ENCODE measurements around the gene TCERG1L. TPM values are rescaled to one million over a fixed set of nuclear protein-coding genes. Genes with fewer than 3 reads are reported as not detected.
"Not testable (repeated sequence)": the region's sequence is repeated elsewhere in the genome, so short reads cannot be mapped to it uniquely, and the experiment has no call there.

Gene TCERG1L
- total RNA-seq, 2 experiments from 2014 or later, result not detected

GRCh38 chr10:131107970-131108369 is 203.6 kb downstream of the TCERG1L start:
- H3K27ac Mint-ChIP-seq, result no peak overlapping the region
- CTCF ChIA-PET, result no interaction called here
- DNase-seq, result no peak
- intact Hi-C loops (cut with micrococcal nuclease), result no loop called here
- TF ChIP-seq, protein P1, sequence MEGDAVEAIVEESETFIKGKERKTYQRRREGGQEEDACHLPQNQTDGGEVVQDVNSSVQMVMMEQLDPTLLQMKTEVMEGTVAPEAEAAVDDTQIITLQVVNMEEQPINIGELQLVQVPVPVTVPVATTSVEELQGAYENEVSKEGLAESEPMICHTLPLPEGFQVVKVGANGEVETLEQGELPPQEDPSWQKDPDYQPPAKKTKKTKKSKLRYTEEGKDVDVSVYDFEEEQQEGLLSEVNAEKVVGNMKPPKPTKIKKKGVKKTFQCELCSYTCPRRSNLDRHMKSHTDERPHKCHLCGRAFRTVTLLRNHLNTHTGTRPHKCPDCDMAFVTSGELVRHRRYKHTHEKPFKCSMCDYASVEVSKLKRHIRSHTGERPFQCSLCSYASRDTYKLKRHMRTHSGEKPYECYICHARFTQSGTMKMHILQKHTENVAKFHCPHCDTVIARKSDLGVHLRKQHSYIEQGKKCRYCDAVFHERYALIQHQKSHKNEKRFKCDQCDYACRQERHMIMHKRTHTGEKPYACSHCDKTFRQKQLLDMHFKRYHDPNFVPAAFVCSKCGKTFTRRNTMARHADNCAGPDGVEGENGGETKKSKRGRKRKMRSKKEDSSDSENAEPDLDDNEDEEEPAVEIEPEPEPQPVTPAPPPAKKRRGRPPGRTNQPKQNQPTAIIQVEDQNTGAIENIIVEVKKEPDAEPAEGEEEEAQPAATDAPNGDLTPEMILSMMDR (IDR thresholded peaks at IDR 0.05), result no peak
- H3K27me3 Mint-ChIP-seq, result no peaks in the 10 kb centered on the region
- H3K9me3 Mint-ChIP-seq, result no peaks in the 10 kb centered on the region
- no peaks in the 10 kb centered on the region for H3K4me1 Mint-ChIP-seq (ENCODE audit: low read depth)
- POLR2A ChIA-PET, result interaction anchor here (0.7 kb wide), 1 partner anchor 690 kb away, joined by 3 read pairs; no protein-coding TSS in a partner anchor
- no peak overlapping the region for H3K4me3 Mint-ChIP-seq
- no peaks in the 10 kb centered on the region for H3K36me3 Mint-ChIP-seq (ENCODE audit: low read depth)
- ATAC-seq, result no peak

- Mint-ChIP-seq H3K27ac (no peak overlapping the region), H3K9me3 (no peaks in the 10 kb centered on the region), H3K36me3 (ENCODE audit: low read depth) (no peaks in the 10 kb centered on the region), H3K4me3 (no peak overlapping the region), H3K4me1 (ENCODE audit: low read depth) (no peaks in the 10 kb centered on the region), H3K27me3 (no peaks in the 10 kb centered on the region)
- TF ChIP-seq, protein P1 (IDR thresholded peaks at IDR 0.05), result no peak
- ATAC-seq, result no peak
- intact Hi-C loops (cut with micrococcal nuclease), result no loop called here
- CTCF ChIA-PET, result no interaction called here
- POLR2A ChIA-PET, result no interaction called here
- DNase-seq, result no peak
These were observed 208.8 kb downstream of the TCERG1L start for GRCh38 chr10:131102676-131103075.

GRCh38 chr10:131102147-131102546 is 209.4 kb downstream of the TCERG1L start:
- CTCF ChIA-PET, result no interaction called here
- Mint-ChIP-seq H3K36me3 (ENCODE audit: low read depth) (no peaks in the 10 kb centered on the region), H3K27me3 (no peaks in the 10 kb centered on the region), H3K4me1 (ENCODE audit: low read depth) (no peaks in the 10 kb centered on the region), H3K27ac (no peak overlapping the region), H3K9me3 (no peaks in the 10 kb centered on the region), H3K4me3 (no peak overlapping the region)
- intact Hi-C loops (cut with micrococcal nuclease), result no loop called here
- DNase-seq, result no peak
- POLR2A ChIA-PET, result no interaction called here
- no peak for ATAC-seq
- TF ChIP-seq, protein P1 (IDR thresholded peaks at IDR 0.05), result no peak

DNA sequence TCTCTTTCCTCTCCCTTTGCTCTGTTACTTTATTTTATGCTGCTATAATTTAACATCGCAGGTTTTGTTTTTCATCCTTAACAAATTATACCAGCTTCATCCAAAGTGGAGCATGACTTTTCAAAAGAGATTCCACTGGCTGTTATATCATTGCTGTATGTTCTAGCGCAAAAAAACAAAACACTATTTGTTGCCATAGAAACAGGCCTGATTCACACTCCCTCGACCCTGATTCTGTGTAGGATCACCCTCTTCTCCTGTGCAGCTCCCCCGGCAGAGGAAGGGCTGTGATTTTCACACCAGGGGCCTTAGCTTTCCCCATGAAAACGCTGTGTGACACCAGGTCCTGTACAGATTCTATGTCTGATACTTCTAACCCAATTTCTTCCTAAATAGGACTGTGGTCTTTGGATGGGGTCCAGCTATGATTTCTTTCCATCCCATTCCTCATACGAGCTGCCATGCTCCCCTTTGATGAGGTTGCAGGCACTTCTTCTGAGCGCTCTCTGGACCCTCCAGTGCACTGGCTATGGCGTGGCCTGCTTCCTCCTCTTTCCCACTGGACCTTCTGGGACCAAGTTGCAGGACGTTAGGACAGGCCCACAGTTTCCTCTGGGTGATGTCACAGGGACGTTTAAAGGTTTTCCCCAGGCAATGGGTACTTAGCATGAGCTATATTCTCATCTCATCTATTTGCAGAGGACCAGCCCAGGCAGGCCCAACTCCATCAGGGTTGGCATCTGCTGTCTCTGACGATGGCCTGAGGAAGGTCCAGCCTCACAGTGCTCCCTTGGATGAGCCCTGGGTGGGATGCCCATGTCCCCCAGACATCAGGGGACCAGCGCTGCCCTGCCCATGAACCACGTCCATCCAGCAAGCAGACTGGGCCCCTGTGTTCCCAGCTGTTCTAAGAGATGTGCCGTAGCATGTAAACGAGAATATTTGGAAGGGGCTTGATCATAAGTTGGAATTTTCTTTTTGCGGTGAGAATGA is 210.8 kb downstream of the TCERG1L start:
- H3K27me3 Mint-ChIP-seq; DNase-seq; H3K36me3 Mint-ChIP-seq (ENCODE audit: low read depth); CTCF ChIA-PET; H3K27ac Mint-ChIP-seq; intact Hi-C loops (cut with micrococcal nuclease); POLR2A ChIA-PET; H3K9me3 Mint-ChIP-seq; H3K4me1 Mint-ChIP-seq (ENCODE audit: low read depth); ATAC-seq; H3K4me3 Mint-ChIP-seq: not testable (repeated sequence)

DNA sequence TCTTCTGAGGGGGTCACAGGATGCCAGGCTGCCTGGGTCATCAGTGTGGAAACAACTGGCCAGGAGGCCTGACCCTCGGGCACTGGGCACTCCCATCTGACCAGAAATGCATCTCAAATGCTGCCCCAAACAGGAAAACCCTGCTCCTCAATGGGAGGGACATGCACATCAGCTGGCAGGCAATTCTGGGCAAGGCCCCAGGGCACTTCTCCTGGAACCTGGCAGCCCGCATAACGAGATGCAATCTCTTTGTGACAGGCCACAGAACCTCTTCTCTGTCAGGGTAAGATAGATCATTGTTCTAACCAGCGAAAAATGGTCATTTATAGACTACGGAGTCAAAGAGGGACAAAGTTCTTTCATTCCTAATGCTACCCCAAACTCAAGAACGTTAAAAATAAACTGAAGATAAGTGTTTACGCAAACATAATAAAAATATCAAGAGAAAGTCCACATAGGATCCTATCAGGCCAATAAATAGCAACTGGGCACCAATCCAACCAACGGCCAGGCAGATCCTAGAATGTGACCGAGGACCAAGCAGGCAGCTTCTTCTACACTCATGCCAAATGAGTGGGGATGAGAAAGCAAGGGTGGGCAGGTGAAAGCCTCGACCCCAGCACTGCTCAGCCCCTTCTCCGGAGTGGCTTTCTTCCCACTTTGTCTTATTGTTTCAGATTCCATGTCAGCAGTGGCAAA is 212.3 kb downstream of the TCERG1L start:
- no peak overlapping the region for H3K4me3 Mint-ChIP-seq
- no peak overlapping the region for H3K27ac Mint-ChIP-seq
- ChIA-PET POLR2A (no interaction called here), CTCF (no interaction called here)
- no peaks in the 10 kb centered on the region for H3K9me3 Mint-ChIP-seq
- TF ChIP-seq, protein P1 (IDR thresholded peaks at IDR 0.05), result no peak
- no peaks in the 10 kb centered on the region for H3K4me1 Mint-ChIP-seq (ENCODE audit: low read depth)
- H3K27me3 Mint-ChIP-seq, result no peaks in the 10 kb centered on the region
- no peaks in the 10 kb centered on the region for H3K36me3 Mint-ChIP-seq (ENCODE audit: low read depth)
- intact Hi-C loops (cut with micrococcal nuclease), result no loop called here
- DNase-seq (no peak), ATAC-seq (no peak)
